ENCODE measurements around the gene TMEM178B. TPM values are rescaled to one million over a fixed set of nuclear protein-coding genes. Genes with fewer than 3 reads are reported as not detected.

TMEM178B gene
- total and polyA plus RNA-seq, 2 of the 4 experiments (the other 2 are of a cell fraction) = under 0.01 to 0.05 TPM

DNA sequence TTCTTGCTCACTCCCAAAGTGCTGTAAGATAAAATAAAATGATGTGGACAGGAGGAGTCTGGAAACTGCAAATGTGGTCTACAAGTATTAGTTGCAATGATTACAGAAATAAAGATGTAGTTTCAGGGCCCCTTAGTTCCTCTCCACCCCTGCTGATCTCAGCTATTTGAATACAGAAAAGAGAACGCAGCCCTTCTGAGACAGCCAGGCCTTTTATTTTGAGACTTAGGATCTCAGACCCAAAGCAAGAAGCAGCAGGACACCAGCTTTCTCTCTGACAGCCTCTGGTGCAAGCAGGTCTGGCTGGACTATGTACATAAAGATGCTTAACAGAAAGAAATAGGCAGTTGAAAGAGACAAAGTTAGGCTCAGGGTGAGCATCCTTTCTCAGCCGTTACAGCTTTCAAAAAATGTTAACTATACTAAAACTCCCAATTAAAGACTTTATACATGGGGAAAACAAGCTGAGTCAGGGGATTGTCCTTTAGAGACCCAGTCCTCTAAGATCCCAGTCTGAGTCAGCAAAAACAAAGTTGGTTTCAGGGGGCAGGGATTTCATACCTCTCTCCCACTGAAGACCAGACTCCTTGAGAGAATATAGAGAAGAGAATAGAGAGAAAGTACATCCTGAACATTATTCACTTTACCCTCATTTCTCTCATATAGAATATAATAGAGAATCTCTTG is 220.4 kb downstream of the TMEM178B start:
- H3K36me3 ChIP-seq (ENCODE audit: control insufficient read depth, insufficient read depth, low read length) = no peaks in the 10 kb centered on the region
- TF ChIP-seq MAFK (IDR thresholded peaks at IDR 0.05; ENCODE audit: low read depth, low read length) (peak; percentile 74), SMC3 (IDR thresholded peaks at IDR 0.05; ENCODE audit: low read depth, low read length) (no peak)
- peaks cover 11% of the 10 kb centered on the region for H3K9me3 ChIP-seq (ENCODE audit: control insufficient read depth, insufficient read depth, low read length)
- ChIA-PET CTCF (no interaction called here), POLR2A (ENCODE audit: unreplicated experiment) (no interaction called here)
- no peak overlapping the region for H2AK5ac ChIP-seq (ENCODE audit: low read depth, low read length)
- no peak overlapping the region for H3K56ac ChIP-seq (ENCODE audit: extremely low read depth, insufficient read depth, low read length)
- no peak overlapping the region for H3K4me3 ChIP-seq (ENCODE audit: insufficient read depth, low read depth, low read length)
- no peak overlapping the region for H3K27ac ChIP-seq (ENCODE audit: insufficient read depth, low read length)
- WGBS, 2 experiments (ENCODE audit: extremely low coverage in 2 of 2, insufficient read length in 1 of 2) = 0% methylated on average over 1 of the region's 2 CpGs; no CpG with 5 or more reads in 1 of the 2 experiments
- no peak overlapping the region for H2BK120ac ChIP-seq (ENCODE audit: low read depth, low read length)
- H2BK5ac ChIP-seq (ENCODE audit: low read depth, low read length, poor library complexity, severe bottlenecking) = no peak overlapping the region
- no peak overlapping the region for H3K23ac ChIP-seq (ENCODE audit: low read depth, low read length)
- H3K9me1 ChIP-seq (ENCODE audit: insufficient read depth, low read length) = no peaks in the 10 kb centered on the region
- no peak overlapping the region for H4K8ac ChIP-seq (ENCODE audit: low read depth in 2 of 2, low read length in 2 of 2)
- H4K5ac ChIP-seq (ENCODE audit: low read depth, low read length) = no peak overlapping the region
- no peak overlapping the region for H2BK15ac ChIP-seq (ENCODE audit: low read depth, low read length)
- no peak overlapping the region for H3K4me2 ChIP-seq (ENCODE audit: low read depth, low read length)
- in situ Hi-C loops (cut with MboI; ENCODE audit: low sequenced_read_pairs) = no loop called here
- no peaks in the 10 kb centered on the region for H4K20me1 ChIP-seq (ENCODE audit: insufficient read depth, low read length)
- DNase-seq (no peak), ATAC-seq (ENCODE audit: low read depth) (no peak)
- H2AFZ ChIP-seq (replicated peaks; ENCODE audit: low read length, poor library complexity) = no peak overlapping the region
- no peak overlapping the region for H3K18ac ChIP-seq (ENCODE audit: low read depth, low read length)
- no peak overlapping the region for H3K4ac ChIP-seq (ENCODE audit: low read depth, low read length)
- no peak overlapping the region for H3K14ac ChIP-seq (replicated peaks; ENCODE audit: low read depth, low read length)
- no peak overlapping the region for H4K91ac ChIP-seq (ENCODE audit: insufficient read depth, low read depth, low read length)
- no peaks in the 10 kb centered on the region for H3K27me3 ChIP-seq (ENCODE audit: control insufficient read depth, insufficient read depth, low read length)
- peaks cover 0 to 2% of the 10 kb centered on the region in 2 experiments; a peak in 1 of 4 replicates for H3K79me1 ChIP-seq (ENCODE audit: low read depth in 1 of 2, low read length in 2 of 2)
- BruUV-seq (replicated peaks) = no TSS peak
- intact Hi-C loops (cut with micrococcal nuclease) = no loop called here
- H2BK20ac ChIP-seq (ENCODE audit: low read depth, low read length) = no peak overlapping the region
- dilution Hi-C loops (cut with HindIII; ENCODE audit: low sequenced_read_pairs, unreplicated experiment) = no loop called here
- H2AK9ac ChIP-seq (replicated peaks; ENCODE audit: low read depth, low read length, poor library complexity) = no peak overlapping the region
- H3K9ac ChIP-seq (ENCODE audit: low read depth, low read length) = no peak overlapping the region
- H3K4me1 ChIP-seq (ENCODE audit: control insufficient read depth, insufficient read depth, low read length) = no peaks in the 10 kb centered on the region

Measured in IMR-90 (cell line).